Measurements from ENCODE around the gene SGMS2.

The SGMS2 gene

GRCh38 chr4:107801766-107802211 lies 22.9 kb upstream of the SGMS2 start:
- TF ChIP-seq REST (IDR thresholded peaks at IDR 0.05; ENCODE audit: low read depth): no peak

GRCh38 chr4:107804956-107805355 lies 19.8 kb upstream of the SGMS2 start:
- TF ChIP-seq USF1 (IDR thresholded peaks at IDR 0.05) (no peak), TCF12 (IDR thresholded peaks at IDR 0.05; ENCODE audit: low read depth) (no peak), TAF1 (IDR thresholded peaks at IDR 0.05; ENCODE audit: low read depth) (no peak)

GRCh38 chr4:107806196-107806595 lies 18.5 kb upstream of the SGMS2 start:
- TF ChIP-seq NFIC (IDR thresholded peaks at IDR 0.05) (no peak), ZBTB7A (IDR thresholded peaks at IDR 0.05; ENCODE audit: low read depth) (no peak), FOXM1 (IDR thresholded peaks at IDR 0.05; ENCODE audit: borderline replicate concordance, low read depth) (no peak), TEAD4 (IDR thresholded peaks at IDR 0.05) (no peak), RAD21 (IDR thresholded peaks at IDR 0.05; ENCODE audit: low read depth) (no peak), CEBPB (IDR thresholded peaks at IDR 0.05) (no peak), YY1 (IDR thresholded peaks at IDR 0.05; ENCODE audit: low read depth) (no peak), REST (IDR thresholded peaks at IDR 0.05; ENCODE audit: low read depth) (no peak), USF1 (IDR thresholded peaks at IDR 0.05) (no peak)

GRCh38 chr4:107808572-107808971 lies 16.2 kb upstream of the SGMS2 start:
- TF ChIP-seq CEBPB (IDR thresholded peaks at IDR 0.05) (no peak), EGR1 (IDR thresholded peaks at IDR 0.05) (no peak), REST (IDR thresholded peaks at IDR 0.05; ENCODE audit: low read depth) (no peak), ZBTB7A (IDR thresholded peaks at IDR 0.05; ENCODE audit: low read depth) (no peak), MAX (IDR thresholded peaks at IDR 0.05) (no peak), TEAD4 (IDR thresholded peaks at IDR 0.05) (no peak), EP300 (IDR thresholded peaks at IDR 0.05; ENCODE audit: borderline replicate concordance) (no peak), NFIC (IDR thresholded peaks at IDR 0.05) (no peak), TAF1 (IDR thresholded peaks at IDR 0.05; ENCODE audit: low read depth) (no peak), TCF12 (IDR thresholded peaks at IDR 0.05; ENCODE audit: low read depth) (no peak), RAD21 (IDR thresholded peaks at IDR 0.05; ENCODE audit: low read depth) (no peak), YY1 (IDR thresholded peaks at IDR 0.05; ENCODE audit: low read depth) (no peak), FOXM1 (IDR thresholded peaks at IDR 0.05; ENCODE audit: borderline replicate concordance, low read depth) (no peak), USF1 (IDR thresholded peaks at IDR 0.05) (no peak), CREB1 (IDR thresholded peaks at IDR 0.05; ENCODE audit: low read depth) (no peak)

- no peak for TF ChIP-seq EGR1 (IDR thresholded peaks at IDR 0.05)
- no peak for TF ChIP-seq ZBTB7A (IDR thresholded peaks at IDR 0.05; ENCODE audit: low read depth)
- no peak for TF ChIP-seq USF1 (IDR thresholded peaks at IDR 0.05)
- TF ChIP-seq CEBPB (IDR thresholded peaks at IDR 0.05): no peak
- TF ChIP-seq NFIC (IDR thresholded peaks at IDR 0.05): no peak
- no peak for TF ChIP-seq REST (IDR thresholded peaks at IDR 0.05; ENCODE audit: low read depth)
- TF ChIP-seq YY1 (IDR thresholded peaks at IDR 0.05; ENCODE audit: low read depth): no peak
- TF ChIP-seq FOXM1 (IDR thresholded peaks at IDR 0.05; ENCODE audit: borderline replicate concordance, low read depth): no peak
- TF ChIP-seq MAX (IDR thresholded peaks at IDR 0.05): no peak
- TF ChIP-seq TAF1 (IDR thresholded peaks at IDR 0.05; ENCODE audit: low read depth): no peak
Measured at GRCh38 chr4:107809210-107809609, 15.5 kb upstream of the SGMS2 start.

Data from Ishikawa (cell line).